GM12801 (cell line): ENCODE results near the gene C11orf68.

Experiments
- TF ChIP-seq, protein P1 (sequence below): IDR thresholded peaks from one replicate; pipeline ENCODE4 v1.5.1; 2011; ENCODE audit warnings: control low read depth; ENCODE audit not compliant: insufficient read length; ENCODE audit errors: extremely low read depth

C11orf68 gene

DNA sequence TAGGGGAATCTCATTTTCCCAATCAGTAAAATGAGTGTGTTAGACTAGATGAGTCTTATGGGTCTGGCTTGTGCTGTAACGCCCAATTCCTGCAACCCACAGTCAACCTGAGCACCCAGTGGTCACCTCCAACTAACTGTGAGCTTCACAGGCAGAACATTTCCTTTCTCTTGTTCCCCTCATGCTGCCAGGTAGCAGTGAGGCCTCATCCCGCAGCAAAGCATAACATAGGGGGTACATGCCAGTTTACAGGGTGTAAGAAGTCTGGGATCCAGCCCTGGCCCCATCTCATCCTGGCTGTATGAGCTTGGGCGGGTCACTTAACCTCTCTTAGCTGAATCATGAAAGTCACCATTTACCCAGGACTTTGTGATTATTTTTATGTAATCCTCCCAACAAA is 50.0 kb downstream of the C11orf68 start:
- TF ChIP-seq, protein P1, sequence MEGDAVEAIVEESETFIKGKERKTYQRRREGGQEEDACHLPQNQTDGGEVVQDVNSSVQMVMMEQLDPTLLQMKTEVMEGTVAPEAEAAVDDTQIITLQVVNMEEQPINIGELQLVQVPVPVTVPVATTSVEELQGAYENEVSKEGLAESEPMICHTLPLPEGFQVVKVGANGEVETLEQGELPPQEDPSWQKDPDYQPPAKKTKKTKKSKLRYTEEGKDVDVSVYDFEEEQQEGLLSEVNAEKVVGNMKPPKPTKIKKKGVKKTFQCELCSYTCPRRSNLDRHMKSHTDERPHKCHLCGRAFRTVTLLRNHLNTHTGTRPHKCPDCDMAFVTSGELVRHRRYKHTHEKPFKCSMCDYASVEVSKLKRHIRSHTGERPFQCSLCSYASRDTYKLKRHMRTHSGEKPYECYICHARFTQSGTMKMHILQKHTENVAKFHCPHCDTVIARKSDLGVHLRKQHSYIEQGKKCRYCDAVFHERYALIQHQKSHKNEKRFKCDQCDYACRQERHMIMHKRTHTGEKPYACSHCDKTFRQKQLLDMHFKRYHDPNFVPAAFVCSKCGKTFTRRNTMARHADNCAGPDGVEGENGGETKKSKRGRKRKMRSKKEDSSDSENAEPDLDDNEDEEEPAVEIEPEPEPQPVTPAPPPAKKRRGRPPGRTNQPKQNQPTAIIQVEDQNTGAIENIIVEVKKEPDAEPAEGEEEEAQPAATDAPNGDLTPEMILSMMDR, result no peak

DNA sequence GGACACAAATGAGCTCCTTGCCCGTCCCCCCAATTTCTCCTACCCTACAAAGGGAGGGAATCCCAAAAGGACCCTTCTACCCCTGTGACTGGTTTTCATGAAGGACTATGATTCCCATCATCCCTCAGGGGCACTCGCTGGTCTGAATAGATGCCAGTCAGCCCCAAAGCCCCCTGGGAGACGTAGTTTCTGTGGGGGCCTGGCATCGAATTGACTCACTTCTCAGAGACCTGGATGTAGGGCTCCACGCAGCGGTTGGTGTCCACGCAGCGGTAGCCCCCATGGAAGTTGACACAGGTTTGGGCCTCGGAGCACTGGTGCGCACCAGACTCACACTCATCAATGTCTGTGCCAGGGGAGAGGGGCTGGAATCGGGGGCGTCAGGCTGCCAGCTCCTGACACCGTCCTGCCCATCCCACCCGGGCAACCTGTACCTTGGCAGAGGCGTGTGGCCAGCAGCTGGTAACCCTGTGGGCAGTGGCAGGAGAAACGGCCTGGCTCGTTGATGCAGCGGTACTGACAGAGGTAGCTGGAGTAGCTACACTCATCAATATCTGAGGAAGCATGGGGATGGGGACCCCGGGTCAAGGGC is 50.7 kb downstream of the C11orf68 start:
- TF ChIP-seq, protein P1, result no peak

DNA sequence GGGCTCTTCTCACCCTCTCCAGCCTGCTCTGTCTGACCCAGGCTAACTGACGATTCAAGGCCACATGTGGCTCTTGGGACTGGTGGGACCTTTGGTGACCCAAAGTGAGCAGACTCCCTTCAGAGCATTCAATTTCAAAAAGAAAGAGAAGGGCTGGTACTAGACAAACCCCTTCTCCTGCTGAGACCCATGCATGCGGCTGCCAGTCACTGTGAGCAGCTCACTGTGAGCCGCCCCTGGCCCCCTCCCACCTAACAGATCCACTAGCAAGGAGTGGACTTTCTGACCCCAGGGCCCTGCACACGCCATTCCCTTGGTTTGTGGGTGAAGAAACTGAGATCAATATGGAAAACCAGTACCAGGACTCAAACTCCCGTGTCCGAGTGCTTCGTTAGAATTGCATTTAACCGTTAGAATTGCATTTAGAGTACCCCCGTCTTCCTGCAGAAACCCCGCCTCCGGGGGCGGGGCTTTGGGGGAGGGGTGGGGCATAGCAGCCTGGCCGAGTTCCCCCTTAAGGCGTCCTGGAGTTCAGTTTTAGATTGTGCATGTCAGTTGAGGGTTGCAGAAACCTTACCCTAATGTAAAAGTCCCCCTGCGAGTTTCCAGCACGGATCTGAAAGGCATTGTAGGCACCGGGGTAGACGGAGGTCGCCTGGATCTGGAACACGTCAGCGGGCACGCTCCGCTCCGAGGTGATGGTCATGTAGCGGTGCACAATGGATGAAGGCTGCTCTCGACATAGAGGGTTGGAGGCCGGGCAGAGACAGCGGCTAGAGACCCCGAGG is 51.4 kb downstream of the C11orf68 start:
- TF ChIP-seq, protein P1, result no peak
